GM12878 (cell line): Measurements from ENCODE around the gene ZAR1L. TPM values are rescaled to one million over a fixed set of nuclear protein-coding genes. Genes with fewer than 3 reads are reported as not detected.

ENCODE experiments used
- ATAC-seq: fragments of 200-7000 bp; cut with Tn5 transposase; 3 replicates; pipeline ENCODE4 v1.9.1; 2020; ENCODE audit warnings: mild to moderate bottlenecking, moderate library complexity
- BruUV-seq: library from RNA; stranded (reverse); fragments of 400-500 nt; replicated peaks from 2 replicates; lab custom pipeline; 2021; lab: Mats Ljungman, UMichigan
- CTCF ChIA-PET: fragments of 300-600 bp; sonication (Branson Sonifier 250); formaldehyde crosslinking; extraction: SDS; loops from one replicate; lab custom pipeline; 2021; ENCODE audit warnings: inconsistent platforms; lab: Yijun Ruan, JAX
- POLR2A ChIA-PET: fragments of 350-600 bp; formaldehyde crosslinking; extraction: SDS; loops from one replicate; lab custom pipeline; 2021; ENCODE audit warnings: inconsistent platforms; lab: Charles Lee
- RAD21 ChIA-PET: fragments of 300-600 bp; sonication (Branson Sonifier 250); formaldehyde crosslinking; loops from one replicate; lab custom pipeline; 2023; ENCODE audit warnings: antibody characterized with exemption; ENCODE audit not compliant: unreplicated experiment; lab: Charles Lee
- SMC1A ChIA-PET: fragments of 300-600 bp; sonication (Branson Sonifier 250); formaldehyde crosslinking; loops from one replicate; lab custom pipeline; 2023; ENCODE audit not compliant: unreplicated experiment, uncharacterized antibody; lab: Charles Lee
- DNase-seq: peaks from one replicate; pipeline ENCODE4 v3.0.0-alpha.2; 2011; ENCODE audit warnings: low read depth, low spot score
- FAIRE-seq: peaks from 3 replicates; lab custom pipeline; 2011; peaks lifted over from hg19 to GRCh38; lab: Jason Lieb, UNC
- H2AFZ ChIP-seq: 2 replicates; pipeline ENCODE4 v1.6.0; 2011; ENCODE audit warnings: low read depth, low read length, control low read depth; ENCODE audit not compliant: control insufficient read depth
- H3K27ac ChIP-seq: 2 replicates; pipeline ENCODE4 v1.5.1; 2011; ENCODE audit warnings: control low read depth; ENCODE audit not compliant: control insufficient read depth, insufficient read depth
- H3K27me3 ChIP-seq, 2 experiments: replicated peaks in 1 of 2; 2 replicates each; pipeline versions ENCODE4 v1.6.0 to v1.6.1; 2011; ENCODE audit warnings: low read length in 1 of 2; ENCODE audit not compliant: control insufficient read depth in 2 of 2, insufficient read depth in 2 of 2
- H3K36me3 ChIP-seq, 2 experiments: 2 replicates each; pipeline ENCODE4 v1.5.1; 2011; ENCODE audit warnings: low read length in 1 of 2; ENCODE audit not compliant: control insufficient read depth in 2 of 2, insufficient read depth in 2 of 2
- H3K4me1 ChIP-seq: 2 replicates; pipeline ENCODE4 v1.6.1; 2011; ENCODE audit warnings: mild to moderate bottlenecking, low read length, moderate library complexity, mixed read lengths; ENCODE audit not compliant: control insufficient read depth, insufficient read depth
- H3K4me2 ChIP-seq: 2 replicates; pipeline ENCODE4 v1.6.0; 2011; ENCODE audit warnings: control low read depth; ENCODE audit not compliant: control insufficient read depth, insufficient read depth
- H3K4me3 ChIP-seq: fragments of 200-600 bp; sonication (generic); 2 replicates; pipeline ENCODE4 v1.5.1; 2016
- H3K79me2 ChIP-seq: 2 replicates; pipeline ENCODE4 v1.6.0; 2011; ENCODE audit warnings: low read length; ENCODE audit not compliant: control insufficient read depth, insufficient read depth
- H3K9ac ChIP-seq: 2 replicates; pipeline ENCODE4 v1.8.0; 2011; ENCODE audit warnings: low read length, control low read depth, mixed read lengths; ENCODE audit not compliant: control insufficient read depth, insufficient read depth
- H3K9me3 ChIP-seq: replicated peaks from 3 replicates; pipeline ENCODE4 v1.5.1; 2011; ENCODE audit warnings: mild to moderate bottlenecking, low read length; ENCODE audit not compliant: control insufficient read depth, insufficient read depth
- H4K20me1 ChIP-seq: 2 replicates; pipeline ENCODE4 v1.6.0; 2011; ENCODE audit not compliant: control insufficient read depth, insufficient read depth
- BHLHE40 ChIP-seq, 2 experiments: fragments of 450-650 bp in 1 of 2; IDR thresholded peaks; 2 replicates each; pipeline ENCODE4 v1.6.1; 2011 to 2017; ENCODE audit warnings: low read depth in 2 of 2, borderline replicate concordance in 1 of 2, improper control_type of control experiment in 1 of 2, low read length in 1 of 2, mild to moderate bottlenecking in 1 of 2
- CHD2 ChIP-seq: IDR thresholded peaks from 2 replicates; pipeline ENCODE4 v1.6.1; 2011; ENCODE audit warnings: low read depth, low read length, improper control_type of control experiment, borderline replicate concordance
- CREM ChIP-seq: IDR thresholded peaks from 2 replicates; pipeline ENCODE4 v1.6.1; 2014; ENCODE audit warnings: antibody characterized with exemption, low read depth
- GATAD2B ChIP-seq: fragments of 450-650 bp; conservative IDR thresholded peaks from 2 replicates; pipeline ENCODE4 v1.6.1; 2017; ENCODE audit warnings: low read depth, mild to moderate bottlenecking, moderate library complexity
- NFYA ChIP-seq: IDR thresholded peaks from 2 replicates; pipeline ENCODE4 v1.6.1; 2011; ENCODE audit warnings: low read depth, mild to moderate bottlenecking, low read length, improper control_type of control experiment, borderline replicate concordance
- NRF1 ChIP-seq: conservative IDR thresholded peaks from 2 replicates; pipeline ENCODE4 v1.6.1; 2011; ENCODE audit warnings: mild to moderate bottlenecking, low read depth, low read length, improper control_type of control experiment
- PBX3 ChIP-seq: IDR thresholded peaks from 2 replicates; pipeline ENCODE4 v1.6.1; 2011; ENCODE audit warnings: mild to moderate bottlenecking, low read depth, low read length, moderate library complexity; ENCODE audit not compliant: insufficient replicate concordance
- PML ChIP-seq: IDR thresholded peaks from 2 replicates; pipeline ENCODE4 v1.6.1; 2012; ENCODE audit warnings: low read length, inconsistent platforms
- PRDM15 ChIP-seq: fragments of 450-650 bp; formaldehyde crosslinking; IDR thresholded peaks from 2 replicates; pipeline ENCODE4 v1.4.0; 2020; ENCODE audit warnings: mild to moderate bottlenecking, moderate library complexity
- SMC3 ChIP-seq: IDR thresholded peaks from 2 replicates; pipeline ENCODE4 v1.6.1; 2011; ENCODE audit warnings: low read length, improper control_type of control experiment, borderline replicate concordance
- USF1 ChIP-seq: IDR thresholded peaks from 2 replicates; pipeline ENCODE4 v1.6.1; 2011; ENCODE audit warnings: borderline replicate concordance, low read depth, mild to moderate bottlenecking, moderate library complexity, mixed read lengths, low read length; ENCODE audit not compliant: insufficient read depth; ENCODE audit errors: extremely low read length
- USF2 ChIP-seq: IDR thresholded peaks from 2 replicates; pipeline ENCODE4 v1.6.1; 2011; ENCODE audit warnings: low read depth, low read length, improper control_type of control experiment, borderline replicate concordance
- YBX1 ChIP-seq: fragments of 450-650 bp; IDR thresholded peaks from 2 replicates; pipeline ENCODE4 v1.6.1; 2016; ENCODE audit warnings: antibody characterized with exemption
- ZBED1 ChIP-seq: IDR thresholded peaks from 2 replicates; pipeline ENCODE4 v1.6.1; 2016; ENCODE audit warnings: borderline replicate concordance
- WGBS: methylation state at CpG from one replicate; pipeline ENCODE4 v1.1.6; 2016; ENCODE audit warnings: low lambda C conversion rate; ENCODE audit not compliant: insufficient replicate concordance, insufficient coverage; ENCODE audit errors: missing lambda C conversion rate; 5-methylcytosine and 5-hydroxymethylcytosine counted together
- in situ Hi-C: fragments of 300-500 bp; cut with MboI; formaldehyde crosslinking; loops from 9 replicates; pipeline ENCODE4 v1.14.3; 2018; ENCODE audit warnings: mixed read lengths
- intact Hi-C: fragments of 100-400 bp; cut with micrococcal nuclease; formaldehyde crosslinking; loops from one replicate; pipeline ENCODE4 v1.14.2; 2022; ENCODE audit not compliant: unreplicated experiment
- polyA plus RNA-seq, 11 experiments: library from polyadenylated mRNA; depleted of rRNA in 4 of 11; unstranded in 6 of 11; stranded (reverse) in 5 of 11; fragments of >200 nt; fragmentation: Nextera tagmentation in 4 of 11; fragmentation: Illumina TruSeq in 1 of 11; extraction: Ambion mirVana in 4 of 11; extraction: Trizol in 1 of 11; gene quantifications; 1 replicate in 1 of 11; 2 replicates in 10 of 11; pipeline versions ENCODE4 v1.2.1 to v1.2.3, GENCODE V29; 2011 to 2016; ENCODE audit warnings: inconsistent platforms in 2 of 11, missing spikeins in 2 of 11, low read depth in 1 of 11
- total RNA-seq, 4 experiments: library from RNA; depleted of rRNA in 3 of 4; stranded (reverse); fragments of >200 nt in 3 of 4; fragmentation: Illumina TruSeq in 1 of 4; extraction: Trizol in 1 of 4; gene quantifications; 2 replicates each; pipeline versions ENCODE4 v1.2.1 to v1.2.3, GENCODE V29; 2013 to 2021

The ZAR1L gene
- total and polyA plus RNA-seq, 10 of the 15 experiments (the other 5 are each of a cell fraction or from before 2014, with no cell fraction given): 0.05 to 0.34 (median 0.17) TPM; not detected in 6

GRCh38 chr13:32278426-32278825 lies 36.7 kb downstream of the ZAR1L start:
- WGBS: 17% methylated on average over 3 of the region's 3 CpGs
- POLR2A ChIA-PET: no interaction called here
- TF ChIP-seq CHD2 (no peak), NRF1 (no peak), NFYA (no peak), BHLHE40 (IDR thresholded peaks at IDR 0.05; ENCODE audit: borderline replicate concordance in 1 of 2, low read depth in 2 of 2, low read length in 1 of 2) (no peak), PRDM15 (CRISPR knock-in tag) (no peak), GATAD2B (no peak), SMC3 (no peak), ZBED1 (no peak), CREM (no peak), YBX1 (no peak), USF1 (no peak), PBX3 (no peak), USF2 (no peak), PML (no peak)
- Histone ChIP-seq H3K4me1 (no peaks in the 10 kb centered on the region), H3K27me3 (no peaks in the 10 kb centered on the region), H3K4me2 (no peak overlapping the region), H3K9me3 (no peaks in the 10 kb centered on the region), H4K20me1 (no peaks in the 10 kb centered on the region), H3K27ac (no peak overlapping the region), H3K79me2 (no peaks in the 10 kb centered on the region), H3K4me3 (no peak overlapping the region), H3K9ac (no peak overlapping the region), H2AFZ (no peak overlapping the region), H3K36me3 (no peaks in the 10 kb centered on the region)
- FAIRE-seq (no peak), ATAC-seq (peak; percentile 48; the same call in 1 of the 3 replicates), DNase-seq (no peak)
- RAD21 ChIA-PET: no interaction called here
- no TSS peak for BruUV-seq
- in situ Hi-C loops: no loop called here
- intact Hi-C loops: no loop called here
- SMC1A ChIA-PET: no interaction called here
- CTCF ChIA-PET: no interaction called here
